NCI-H2196 (cell line): ENCODE data around the gene OR5H1.
A peak's percentile ranks its signal among the peaks of the same experiment; 100 is the strongest.
"Not testable (repeated sequence)": the region's sequence is repeated elsewhere in the genome, so short reads cannot be mapped to it uniquely, and the experiment has no call there.

Experiments used
- DNase-seq: peaks from one replicate; lab custom pipeline; 2025; ENCODE audit not compliant: unreplicated experiment; lab: John Stamatoyannopoulos, UW

OR5H1 gene

DNA sequence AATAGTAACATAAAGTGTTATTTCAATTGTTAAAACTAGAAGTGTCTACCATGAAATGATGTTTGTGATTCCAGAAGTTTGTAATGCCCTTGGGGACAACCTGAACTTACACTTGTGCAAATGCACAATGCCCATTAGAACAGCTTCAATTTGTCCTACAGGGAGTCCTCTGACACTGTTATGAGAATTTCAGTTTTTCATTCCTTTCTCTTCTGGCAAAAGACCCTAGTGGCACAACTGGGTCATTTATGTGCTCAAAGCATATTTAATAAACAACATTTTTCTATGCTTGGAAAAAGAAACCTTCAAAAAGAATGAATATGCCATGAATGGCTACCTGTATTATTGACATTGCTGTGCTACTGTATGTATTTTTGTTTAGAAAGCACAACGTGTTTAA is at the start of gene OR5H1:
Gene OR5H1 (plus strand): TSS at position 301 of the 400 bp plus-strand sequence. CDS start 1,977 bp downstream, outside the sequence.
- no peak for DNase-seq

DNA sequence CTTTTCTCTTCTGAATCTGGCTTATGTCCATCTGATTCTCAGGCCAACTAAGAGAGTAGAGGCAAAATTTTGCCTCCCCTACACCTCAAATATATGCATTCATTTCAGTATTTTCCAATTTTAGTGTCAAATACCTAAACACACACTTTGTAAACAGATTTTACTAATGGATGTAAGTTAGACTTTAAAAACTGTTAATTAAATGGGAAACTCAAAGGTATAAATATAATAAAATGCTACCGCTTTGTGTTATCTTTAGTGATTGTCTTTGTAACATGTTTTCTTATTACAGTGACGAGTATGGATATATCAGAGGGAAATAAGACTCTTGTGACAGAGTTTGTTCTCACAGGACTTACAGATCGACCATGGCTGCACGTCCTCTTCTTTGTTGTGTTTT is 43.6 kb upstream of the OR5H1 start, which contains the start of gene OR5AC2:
Gene OR5AC2 (plus strand): TSS at position 301 of the 400 bp plus-strand sequence. CDS start 0 bp downstream, at position 301.
- DNase-seq, result no peak

DNA sequence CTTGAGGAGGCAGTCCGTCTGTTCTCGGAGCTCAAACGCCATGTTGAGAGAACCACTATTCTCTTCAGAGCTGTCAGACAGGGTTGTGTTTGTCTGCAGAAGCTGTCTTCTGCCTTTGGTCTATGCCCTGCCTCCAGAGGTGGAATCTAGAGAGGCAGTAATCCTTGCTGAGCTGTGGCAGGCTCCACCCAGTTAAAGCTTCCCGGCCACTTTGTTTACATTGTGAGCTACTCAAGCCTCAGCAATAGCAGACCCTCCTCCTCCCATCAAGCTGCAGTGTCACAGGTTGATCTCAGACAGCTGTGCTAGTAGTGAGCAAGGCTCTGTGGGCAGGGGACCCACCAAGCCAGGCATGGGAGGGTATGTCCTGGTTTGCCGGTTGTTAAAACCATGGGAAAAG is 34.6 kb upstream of the OR5H1 start:
- DNase-seq, result no peak

DNA sequence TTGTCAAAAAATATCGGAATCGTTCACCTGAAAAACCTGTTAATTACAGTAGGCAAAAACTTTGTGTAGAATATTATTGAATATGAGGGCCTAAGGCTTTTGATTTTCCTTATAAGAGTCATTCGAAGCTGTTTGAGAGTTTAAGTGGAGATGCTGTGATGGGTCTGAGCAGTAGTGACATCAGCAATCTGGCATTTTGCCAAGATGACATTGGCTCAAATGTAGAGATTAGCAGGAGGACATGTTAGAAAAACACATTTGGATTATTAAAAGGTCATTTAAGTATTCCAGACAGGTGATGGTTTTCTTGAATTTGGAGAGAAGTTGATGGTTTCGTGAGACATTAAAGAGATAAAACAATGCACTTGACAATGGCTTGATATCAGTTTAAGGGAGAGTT is 30.7 kb upstream of the OR5H1 start:
- no peak for DNase-seq

DNA sequence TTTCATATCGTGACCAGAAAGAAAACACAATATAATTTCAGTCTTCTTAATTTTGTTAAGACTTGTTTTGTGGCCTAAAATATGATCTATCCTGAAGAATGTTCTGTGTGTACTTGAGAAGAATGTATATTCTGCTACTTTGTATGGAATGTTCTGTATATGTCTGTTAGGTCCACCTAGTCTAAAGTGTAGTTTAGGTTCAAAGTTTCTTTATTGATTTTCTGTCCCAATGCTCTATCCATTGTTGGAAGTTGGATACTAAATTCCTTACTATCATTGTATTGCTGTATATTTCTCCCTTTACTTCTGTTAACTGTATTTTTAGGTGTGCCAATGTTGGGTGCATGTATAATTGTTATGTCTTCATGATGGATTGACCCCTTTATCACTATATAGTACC is 22.4 kb upstream of the OR5H1 start:
- DNase-seq, result no peak

DNA sequence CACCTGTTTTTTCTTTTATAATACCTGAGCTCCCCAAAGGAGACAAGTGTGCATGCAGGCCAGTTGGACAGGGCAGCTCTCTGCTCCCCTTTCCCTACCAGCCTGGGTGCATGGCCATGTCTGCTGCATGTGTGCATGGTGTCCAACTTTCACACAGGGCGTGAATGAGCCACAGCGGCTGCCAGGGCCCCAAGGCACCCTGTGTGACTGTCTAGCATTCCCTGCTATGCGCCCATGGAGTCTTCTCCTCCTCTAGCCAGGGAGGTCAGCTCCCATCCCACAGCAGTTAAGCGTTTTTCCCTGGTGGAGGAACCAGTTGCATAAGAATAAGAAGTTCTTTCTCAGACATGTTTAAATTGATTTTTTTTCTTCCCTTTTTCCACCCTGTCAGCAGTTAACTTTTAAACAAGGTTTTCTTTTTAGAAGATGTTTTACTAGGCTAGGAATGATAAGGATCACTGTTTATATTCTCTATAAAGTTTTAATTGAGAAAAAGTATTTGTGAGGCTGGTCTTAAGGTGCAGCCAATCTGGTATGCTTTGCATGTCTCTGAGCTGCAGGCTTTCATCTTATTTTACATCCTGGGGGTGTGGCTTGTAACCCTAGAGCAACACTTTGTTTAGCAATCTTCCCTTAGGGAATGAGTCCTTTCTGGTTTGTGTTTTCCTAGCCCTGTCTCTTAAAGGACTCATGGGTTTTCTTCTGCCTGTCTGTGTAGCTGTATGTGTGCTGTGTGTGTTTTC is 20.5 kb upstream of the OR5H1 start:
- DNase-seq, result no peak

DNA sequence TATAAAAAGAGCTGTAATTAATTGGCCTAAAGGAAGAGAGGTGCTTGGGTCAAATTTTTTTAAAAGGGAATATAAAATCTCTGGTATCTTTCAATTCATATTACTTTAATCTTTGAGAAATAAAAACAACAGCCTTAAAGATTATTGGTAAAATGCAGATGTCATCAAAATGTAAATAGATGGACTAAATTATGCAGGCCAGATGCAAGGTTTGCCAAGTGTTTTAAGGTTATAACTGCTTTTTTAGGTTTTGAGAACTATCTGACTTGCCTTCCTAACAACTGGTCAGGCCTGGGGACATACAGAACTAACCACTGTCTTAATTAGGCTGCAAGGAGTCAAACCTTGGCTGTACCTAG is 20.0 kb upstream of the OR5H1 start:
- no peak for DNase-seq

DNA sequence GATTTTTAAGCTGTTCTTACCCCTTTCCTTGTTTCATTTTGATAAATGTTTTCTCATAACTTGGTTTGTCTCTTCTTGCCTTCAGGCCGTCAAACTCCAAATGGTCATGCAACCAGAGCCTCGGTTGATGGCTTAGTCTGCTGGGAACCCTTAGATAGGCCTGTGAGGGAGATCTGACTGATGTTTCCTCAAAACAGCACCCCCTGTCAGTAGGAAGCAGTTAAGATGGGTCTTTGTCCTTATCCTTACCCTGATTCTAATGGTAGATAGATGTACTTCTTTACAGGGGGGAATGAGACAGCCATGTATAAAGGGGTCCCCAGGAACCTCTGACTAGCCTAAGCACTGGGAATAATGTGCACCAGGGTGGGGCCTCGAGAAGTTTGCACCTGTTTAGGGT is 16.3 kb upstream of the OR5H1 start:
- no peak for DNase-seq

DNA sequence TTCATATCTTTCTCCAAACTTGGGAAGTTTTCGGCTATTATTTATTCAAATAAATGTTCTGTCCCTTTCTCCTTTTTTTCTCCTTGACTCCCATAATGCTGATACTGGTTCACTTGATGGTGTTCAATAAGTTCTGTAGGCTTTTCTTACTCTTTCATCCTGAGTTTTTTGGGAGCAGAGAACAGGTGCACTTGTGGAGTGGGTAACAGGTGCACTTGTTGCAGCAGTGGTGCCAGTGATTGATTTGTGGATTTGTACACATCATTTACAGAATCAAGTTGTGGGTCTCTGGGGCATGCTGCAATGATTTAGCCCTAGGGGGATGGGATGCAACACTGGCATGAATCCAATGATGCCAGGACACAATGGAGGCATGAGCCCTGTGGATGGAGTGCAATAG is 14.8 kb upstream of the OR5H1 start:
- DNase-seq, result no peak

DNA sequence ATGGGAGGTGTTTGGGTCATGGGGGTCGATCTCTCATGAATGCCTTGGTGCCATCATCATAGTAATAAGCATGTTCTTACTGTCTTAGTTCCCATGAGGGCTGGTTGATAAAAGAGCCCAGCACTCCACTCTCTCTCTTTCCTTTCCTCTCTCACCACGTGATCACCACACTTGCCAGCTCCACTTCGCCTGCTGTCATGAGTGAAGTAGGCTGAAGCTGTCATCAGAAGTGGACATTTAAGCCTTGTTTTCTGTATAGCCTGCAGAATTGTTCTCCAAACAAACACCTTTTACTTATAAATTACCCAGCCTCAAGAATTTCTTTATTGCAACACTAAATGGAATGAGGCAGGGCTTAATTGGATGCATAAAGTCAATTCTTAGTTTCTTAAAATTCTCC is 6.1 kb downstream of the OR5H1 start:
- no peak for DNase-seq

DNA sequence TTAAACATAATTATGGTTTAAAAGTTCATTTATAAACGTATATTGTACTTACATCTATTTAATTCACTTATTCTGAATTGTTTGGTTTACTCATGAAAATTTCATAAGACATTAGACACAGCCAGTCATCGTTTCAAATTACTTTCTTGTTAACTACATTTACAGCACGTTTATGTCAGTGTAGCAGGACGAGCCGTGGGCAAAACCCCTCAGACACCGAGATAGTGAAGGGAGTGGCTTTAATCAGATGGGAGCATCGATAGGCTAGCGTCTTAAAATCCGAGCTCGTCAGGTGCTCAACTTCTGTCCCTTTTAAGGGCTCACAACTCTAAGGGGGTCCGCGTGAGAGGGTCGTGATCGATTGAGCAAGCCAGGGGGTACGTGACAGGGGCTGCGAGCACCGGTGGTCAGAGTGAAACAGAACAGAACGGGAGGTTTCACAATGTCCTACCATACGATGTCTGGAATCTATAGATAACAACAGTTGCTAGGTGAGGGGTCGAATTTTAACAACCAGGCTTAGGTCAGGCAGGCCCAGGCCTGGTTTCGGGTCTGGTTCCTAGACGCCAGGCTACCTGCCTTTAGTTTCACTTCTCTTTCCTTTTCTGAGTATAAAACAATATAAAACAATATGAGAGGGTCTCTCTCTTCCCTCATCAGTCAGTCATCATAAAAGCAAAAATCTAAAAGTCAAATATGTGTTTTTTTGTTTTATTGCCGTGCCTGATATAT is 7.5 kb downstream of the OR5H1 start:
- DNase-seq, result not testable (repeated sequence)

DNA sequence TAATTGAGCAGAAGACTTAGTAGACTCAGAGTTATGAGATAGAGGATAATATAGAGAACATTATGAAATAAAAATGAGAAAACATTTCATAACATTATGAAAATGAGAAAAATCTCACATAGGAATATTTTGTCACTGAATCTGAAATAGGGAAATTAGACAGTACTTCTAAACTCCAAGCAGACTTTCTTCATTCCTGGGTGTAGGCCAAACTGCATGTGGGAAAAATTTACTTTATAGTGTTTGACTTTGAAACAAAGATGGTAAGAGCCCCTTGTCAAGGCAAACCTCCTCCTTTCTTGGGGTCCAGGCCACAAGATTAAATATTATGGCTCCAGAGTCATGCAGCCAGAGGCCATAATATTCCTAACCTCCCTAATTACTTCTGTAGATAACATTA is 10.0 kb downstream of the OR5H1 start:
- no peak for DNase-seq

DNA sequence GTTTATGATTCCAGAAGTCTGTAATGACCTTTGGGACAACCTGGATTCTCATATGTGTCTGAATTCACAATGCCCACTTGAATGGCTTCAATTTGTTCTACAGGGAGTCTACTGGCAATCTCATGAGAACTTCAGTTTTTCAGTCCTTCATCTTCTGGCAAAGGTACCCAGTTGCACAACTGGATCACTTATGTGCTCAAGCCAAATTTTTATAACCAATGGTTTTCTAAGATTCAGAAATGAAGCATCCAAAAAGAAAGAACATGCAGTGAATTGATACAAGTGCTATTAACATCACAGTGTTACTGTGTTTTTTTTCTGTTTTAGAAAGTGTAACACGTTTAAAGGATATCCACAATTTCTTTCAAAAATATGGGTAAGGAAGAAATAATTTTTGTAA is 16.7 kb downstream of the OR5H1 start, which contains the start of gene OR5H14:
Gene OR5H14 (plus strand): TSS at position 301 of the 400 bp plus-strand sequence. CDS start 1,907 bp downstream, outside the sequence.
- no peak for DNase-seq

DNA sequence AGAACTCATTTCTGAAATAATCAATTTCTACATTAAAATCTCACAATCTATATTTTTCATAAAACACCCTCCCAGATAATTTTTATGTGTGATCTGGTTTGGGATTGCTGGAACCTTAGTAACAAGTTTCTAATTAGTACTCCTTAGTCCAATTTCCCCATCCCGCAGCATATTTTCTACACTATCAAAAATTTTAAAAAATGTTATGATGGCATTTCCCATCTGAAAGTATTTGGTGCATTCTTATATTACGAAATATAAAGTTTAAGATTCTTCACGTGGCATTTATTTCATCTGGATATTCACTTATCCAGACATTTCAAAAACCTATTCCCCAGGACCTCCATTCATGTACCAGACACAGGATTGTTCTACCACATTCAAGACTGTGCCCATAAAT is 18.2 kb downstream of the OR5H1 start:
- DNase-seq, result no peak

DNA sequence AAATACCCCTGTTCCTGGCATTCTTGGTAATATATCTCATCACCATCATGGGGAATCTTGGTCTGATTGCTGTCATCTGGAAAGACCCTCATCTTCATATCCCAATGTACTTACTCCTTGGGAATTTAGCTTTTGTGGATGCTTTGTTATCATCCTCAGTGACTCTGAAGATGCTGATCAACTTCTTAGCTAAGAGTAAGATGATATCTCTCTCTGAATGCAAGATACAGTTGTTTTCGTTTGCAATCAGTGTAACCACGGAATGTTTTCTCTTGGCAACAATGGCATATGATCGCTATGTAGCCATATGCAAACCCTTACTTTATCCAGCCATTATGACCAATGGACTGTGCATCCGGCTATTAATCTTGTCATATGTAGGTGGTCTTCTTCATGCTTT is 18.9 kb downstream of the OR5H1 start:
- not testable (repeated sequence) for DNase-seq

DNA sequence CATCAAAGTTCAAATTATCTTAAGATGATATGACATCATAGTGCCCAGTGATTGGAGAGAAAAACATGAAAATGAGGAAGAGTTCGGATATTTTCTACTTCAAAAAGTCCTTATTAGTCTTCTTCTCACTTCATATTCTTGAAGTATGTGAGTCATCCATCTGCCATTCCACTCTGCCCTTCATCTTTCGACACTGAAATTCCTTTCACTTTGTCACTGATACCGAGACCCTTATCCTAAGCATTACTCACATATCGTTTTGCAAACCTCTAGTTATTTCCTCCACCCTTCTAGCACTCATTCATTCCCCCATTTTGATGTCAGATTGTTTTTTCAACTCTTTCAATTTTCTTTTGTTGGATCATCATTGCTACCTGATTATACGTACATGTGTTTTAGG is 20.7 kb downstream of the OR5H1 start:
- no peak for DNase-seq

DNA sequence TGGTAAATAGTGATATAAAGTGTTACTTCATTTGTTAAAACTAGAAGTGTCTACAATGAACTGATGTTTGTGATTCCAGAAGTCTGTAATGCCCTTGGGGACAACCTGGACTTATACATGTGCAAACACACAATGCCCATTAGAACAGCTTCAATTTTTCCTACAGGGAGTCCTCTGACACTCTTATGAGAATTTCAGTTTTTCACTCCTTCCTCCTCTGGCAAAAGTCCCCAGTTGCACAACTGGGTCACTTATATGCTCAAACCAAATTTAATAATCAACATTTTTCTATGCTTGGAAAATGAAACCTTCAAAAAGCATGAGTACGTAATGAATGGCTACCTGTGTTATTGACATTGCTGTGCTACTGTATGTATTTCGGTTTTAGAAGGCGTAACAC is 35.9 kb downstream of the OR5H1 start, which contains the start of gene OR5H15:
Gene OR5H15 (plus strand): TSS at position 301 of the 400 bp plus-strand sequence. CDS start 2,004 bp downstream, outside the sequence.
- DNase-seq, result no peak

DNA sequence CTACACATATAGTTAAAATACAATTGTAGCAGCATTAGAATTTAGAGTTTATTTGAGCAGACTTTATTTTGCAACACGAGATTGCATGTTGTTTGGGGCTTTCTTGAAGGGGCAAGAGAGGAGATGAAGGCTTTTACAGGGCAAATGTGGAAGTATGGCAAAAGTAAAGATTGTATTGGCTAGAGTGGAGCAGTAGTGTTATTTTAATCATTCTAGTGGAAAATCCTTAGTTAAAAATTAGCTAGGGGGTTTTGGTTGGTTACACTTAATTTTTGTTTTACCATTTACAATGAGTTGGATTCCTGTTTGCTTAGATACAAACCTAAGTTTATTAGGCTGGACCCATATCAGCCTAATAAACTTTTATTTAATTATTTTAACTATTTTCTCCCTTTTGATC is 40.5 kb downstream of the OR5H1 start:
- no peak for DNase-seq

DNA sequence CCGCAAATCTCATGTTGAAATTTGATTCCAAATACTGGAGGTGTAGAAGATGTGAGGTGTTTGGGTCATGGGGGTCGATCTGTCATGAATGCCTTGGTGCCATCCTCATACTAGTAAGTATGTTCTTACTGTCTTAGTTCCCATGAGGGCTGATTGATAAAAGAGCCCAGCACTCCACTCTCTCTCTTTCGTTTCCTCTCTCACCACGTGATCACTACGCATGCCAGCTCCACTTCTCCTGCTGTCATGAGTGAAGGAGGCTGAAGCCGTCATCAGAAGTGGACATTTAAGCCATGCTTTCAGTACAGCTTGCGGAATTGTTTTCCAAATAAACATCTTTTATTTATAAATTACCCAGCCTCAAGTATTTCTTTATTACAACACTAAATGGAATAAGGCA is 42.1 kb downstream of the OR5H1 start:
- peak; percentile 12 for DNase-seq

DNA sequence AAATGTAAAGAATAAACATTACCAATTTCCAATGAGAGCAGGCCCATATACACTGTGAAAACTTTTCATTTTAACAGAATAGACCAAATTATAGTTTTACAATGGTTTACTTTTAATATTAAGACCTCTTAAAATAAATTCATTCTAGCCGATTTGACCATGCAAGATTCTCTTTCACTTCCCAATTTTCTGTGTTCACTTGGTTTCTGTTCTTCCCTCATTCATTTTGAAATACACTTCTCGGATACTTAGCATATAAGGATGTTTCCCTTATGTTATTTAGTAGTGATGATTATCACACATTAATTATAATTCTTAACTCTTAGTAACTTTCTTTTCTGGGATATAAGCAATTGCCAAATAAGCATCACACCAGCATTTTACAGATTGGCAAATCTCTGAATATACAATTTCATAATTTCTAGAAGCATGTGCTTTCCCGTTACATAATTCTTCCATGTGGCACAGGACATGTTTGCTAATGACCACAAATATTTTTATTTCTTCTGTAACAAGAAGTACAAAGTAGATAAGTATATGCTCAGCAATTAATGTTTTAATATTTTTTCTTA is 49.9 kb downstream of the OR5H1 start:
- no peak for DNase-seq

DNA sequence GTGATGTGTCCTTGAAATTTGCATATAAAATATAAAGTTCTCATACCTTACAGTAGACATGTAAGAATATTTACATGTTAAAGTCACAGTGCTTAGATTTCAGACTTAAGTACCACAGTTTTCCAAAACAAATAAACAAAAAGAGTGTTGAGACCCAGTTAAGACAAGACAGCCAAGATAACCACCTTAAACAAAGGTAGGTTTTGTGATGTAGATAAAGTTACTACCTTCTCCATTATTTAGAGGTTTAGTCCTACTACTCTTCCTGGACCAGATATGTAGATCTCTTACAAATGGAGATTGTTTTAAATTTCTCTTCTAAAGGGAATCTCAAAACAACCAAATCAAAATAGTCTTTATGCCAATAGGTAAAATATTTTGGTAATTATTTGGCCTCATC is 51.7 kb downstream of the OR5H1 start:
- DNase-seq, result no peak

DNA sequence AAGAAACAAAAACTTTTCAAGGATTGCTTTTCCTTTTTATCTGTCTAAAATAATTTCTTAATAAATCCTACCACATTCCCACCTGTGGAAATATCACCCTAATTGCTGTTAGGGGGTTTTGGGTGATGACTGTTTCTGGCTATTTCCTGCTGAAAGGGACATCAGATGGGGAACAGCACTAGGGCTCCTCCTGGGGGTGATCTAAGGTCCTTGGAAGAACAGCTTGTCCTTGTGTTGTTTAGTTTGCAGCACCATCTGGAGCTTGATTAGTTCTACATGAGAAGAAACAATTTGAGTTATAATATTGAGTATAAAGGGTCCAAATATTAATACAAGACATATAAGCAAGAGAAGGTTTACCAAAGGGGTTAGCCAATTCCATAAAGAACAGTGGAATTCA is 54.7 kb downstream of the OR5H1 start:
- DNase-seq, result no peak
